ENCODE measurements around the gene TTL.
"Not testable (repeated sequence)": the region's sequence is repeated elsewhere in the genome, so short reads cannot be mapped to it uniquely, and the experiment has no call there.

The TTL gene

DNA sequence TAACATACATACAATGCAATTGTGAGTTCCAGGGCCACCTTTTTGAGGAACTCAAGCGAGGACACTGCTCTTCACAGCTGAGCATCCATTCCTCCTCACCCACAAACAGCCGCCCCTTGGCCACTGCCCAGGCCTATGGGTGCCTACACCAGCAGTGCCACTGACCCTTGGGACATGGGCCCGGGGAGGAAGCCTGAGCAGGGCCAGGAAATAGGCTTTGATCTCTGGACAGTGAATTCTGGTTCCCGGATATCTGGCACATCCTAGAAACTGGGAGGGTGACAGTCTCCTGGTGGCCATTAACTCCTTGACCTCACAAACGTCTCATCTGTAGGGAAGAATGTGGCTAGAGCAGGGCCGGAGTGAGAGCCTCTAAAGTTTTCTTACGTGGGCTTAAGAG is 5.5 kb upstream of the TTL start:
- no peak for DNase-seq

DNA sequence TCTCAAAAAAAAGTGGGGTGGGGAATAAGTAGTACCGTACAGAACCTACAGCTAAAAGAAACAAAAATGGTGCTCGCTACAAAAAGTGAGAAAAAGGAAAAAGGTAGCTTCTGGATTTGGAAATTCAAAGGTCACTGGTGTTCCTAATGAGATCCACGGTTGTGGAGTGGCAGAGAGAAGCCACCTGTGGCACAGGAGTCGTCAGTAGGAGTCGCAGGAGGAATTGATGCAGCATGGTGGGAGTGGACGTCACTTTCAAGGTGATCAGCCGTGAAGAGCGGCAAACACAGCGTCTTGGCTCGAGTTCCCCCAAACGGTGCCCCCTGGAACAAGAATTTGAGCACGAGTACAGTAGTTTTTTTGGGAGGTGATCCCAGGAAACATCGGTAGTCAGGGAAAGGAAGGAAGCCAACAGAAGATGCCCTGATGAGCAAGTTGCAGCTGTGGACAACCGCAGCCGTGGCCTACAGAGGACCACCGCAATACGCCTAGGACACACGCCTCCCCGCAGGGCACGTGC is 1.4 kb upstream of the TTL start:
- no peak for DNase-seq

- DNase-seq = peak; percentile 85
These were observed 867 bp upstream of the TTL start for GRCh38 chr2:112481050-112481527.

- DNase-seq = peak; percentile 61
These were observed 519 bp downstream of the TTL start for GRCh38 chr2:112482309-112483041.

DNA sequence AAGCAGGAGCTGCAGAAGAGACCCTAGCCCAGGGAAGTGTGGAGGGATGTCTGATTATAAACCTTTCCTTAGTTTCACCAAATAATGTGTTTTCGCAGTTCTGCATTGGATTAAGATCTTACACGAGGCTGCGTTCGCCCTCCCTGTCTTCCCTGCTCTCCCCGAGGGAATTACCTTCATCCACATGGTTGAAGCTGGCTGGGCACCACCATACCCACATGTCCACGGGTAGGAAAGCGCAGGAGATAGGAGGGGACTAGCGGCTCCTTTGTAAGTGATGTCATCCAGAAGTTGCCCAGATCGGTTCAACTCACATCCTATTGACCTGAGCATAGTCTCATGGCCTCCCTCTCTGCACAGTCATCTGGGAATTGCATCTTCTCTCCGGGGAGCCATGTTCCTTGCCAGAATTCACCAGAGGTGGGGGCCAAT is 1.1 kb downstream of the TTL start:
- no peak for DNase-seq

- no peak for DNase-seq
These were observed 1.9 kb downstream of the TTL start for GRCh38 chr2:112483831-112484230.

DNA sequence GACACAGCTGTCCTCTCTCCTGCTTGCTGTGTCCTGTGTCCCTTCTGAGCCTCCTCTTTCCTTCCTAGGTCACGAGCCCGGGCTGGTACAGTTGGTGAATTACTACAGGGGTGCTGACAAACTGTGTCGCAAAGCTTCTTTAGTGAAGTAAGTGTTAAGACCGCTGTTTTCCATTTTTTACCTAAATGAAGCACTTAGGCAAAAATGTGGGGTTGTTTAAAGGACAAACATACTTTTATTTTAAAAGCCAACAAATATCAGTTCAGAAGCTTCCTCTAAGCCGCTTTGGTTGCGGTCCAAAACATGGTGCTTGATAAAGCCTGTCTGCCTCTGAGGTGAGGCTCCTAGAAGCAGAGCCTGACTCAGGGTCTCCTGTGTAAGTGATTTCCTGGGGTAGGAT is 3.9 kb downstream of the TTL start:
- DNase-seq = no peak

DNA sequence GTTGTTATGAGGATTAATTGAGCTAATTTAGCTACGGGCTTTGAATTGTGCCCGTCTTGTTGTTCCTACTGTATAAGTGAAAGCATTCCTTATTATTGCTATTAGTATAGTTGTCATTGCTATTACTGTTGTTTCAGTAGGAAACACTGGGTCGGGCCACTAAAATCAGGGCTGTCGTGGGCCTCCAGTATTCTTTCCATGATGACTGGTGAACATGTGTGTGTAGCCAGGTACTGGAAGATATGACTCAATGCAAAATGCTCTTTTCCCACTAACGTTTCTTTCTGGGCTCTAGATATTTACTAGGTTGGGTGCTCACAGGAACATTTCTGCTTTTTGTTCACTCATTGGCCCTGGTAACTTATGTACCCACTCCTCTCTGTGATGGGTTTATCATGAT is 4.9 kb downstream of the TTL start:
- DNase-seq = no peak

- DNase-seq = no peak
These were observed 5.5 kb downstream of the TTL start for GRCh38 chr2:112487444-112487961.

GRCh38 chr2:112488201-112488600 is 6.2 kb downstream of the TTL start:
- DNase-seq = no peak

DNA sequence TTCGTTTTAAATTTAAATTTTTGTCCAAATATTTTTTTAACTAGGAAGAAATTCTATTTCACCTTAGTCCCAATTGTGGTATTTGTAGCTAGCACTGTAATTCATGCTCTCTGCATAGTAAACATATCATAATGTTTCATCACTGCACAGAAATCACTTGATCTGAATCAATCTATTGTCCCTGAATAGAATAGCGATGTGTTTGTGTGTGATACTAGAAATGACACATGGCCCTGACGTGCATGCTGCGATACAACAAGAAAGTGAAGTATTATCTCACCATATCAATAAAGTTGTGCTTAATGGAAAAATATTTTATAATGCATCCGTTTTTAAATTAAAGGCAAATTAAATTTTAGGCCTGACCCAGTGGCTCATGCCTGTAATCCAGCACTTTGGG is 10.0 kb downstream of the TTL start:
- DNase-seq = no peak

GRCh38 chr2:112493048-112493447 is 11.1 kb downstream of the TTL start:
- DNase-seq = no peak

DNA sequence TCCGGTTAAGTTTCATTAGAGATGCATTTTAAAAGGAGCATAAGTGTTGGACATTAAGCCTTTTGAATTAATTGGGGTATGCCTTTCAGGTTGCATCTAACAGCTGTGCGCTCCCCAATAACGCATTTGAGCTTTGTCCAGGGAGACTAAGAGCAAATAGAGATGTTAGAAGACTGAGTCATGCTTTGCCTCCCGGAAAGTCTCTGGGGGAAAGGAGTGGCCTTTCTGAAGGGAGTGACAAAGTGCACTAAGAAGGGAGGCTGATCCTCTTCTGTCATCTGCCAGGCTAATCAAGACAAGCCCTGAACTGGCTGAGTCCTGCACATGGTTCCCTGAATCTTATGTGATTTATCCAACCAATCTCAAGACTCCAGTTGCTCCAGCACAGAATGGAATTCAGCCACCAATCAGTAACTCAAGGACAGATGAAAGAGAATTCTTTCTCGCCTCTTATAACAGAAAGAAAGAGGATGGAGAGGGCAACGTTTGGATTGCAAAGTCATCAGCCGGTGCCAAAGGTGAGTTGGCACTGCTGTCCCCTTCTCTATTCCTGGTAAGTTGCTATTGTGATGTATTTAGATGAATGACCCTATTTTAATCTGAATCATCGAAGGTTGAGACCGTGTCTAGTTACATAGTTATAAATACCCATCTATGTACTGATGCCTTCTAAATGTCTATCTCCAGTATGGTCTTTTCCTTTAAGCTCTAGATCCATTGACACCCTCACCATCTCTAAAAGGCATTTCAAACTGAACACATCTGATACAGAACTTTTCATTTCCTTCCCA is 12.1 kb downstream of the TTL start:
- no peak for DNase-seq

- DNase-seq = no peak
These were observed 12.9 kb downstream of the TTL start for GRCh38 chr2:112494828-112495227.

DNA sequence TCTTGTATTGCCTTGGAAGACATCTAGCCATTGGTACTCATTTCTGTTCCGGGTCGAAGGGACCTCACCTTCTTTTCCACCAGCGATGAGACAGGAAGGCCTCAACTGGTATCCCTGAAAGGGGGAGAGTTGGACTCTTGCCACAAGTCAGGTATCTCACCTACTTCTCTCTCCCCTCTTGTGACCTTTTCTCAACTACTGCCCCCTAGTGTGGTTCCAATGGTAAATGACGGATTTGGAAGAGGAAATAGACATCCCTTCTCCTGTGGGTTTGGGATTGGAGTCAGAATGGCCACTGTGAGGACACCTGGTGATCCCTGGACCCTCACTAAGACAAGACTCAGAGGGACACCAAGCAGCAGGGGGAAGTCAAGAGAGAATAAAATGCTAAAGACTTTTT is 13.9 kb downstream of the TTL start:
- DNase-seq = not testable (repeated sequence)

- peak; percentile 36 for DNase-seq
These were observed 19.0 kb downstream of the TTL start for GRCh38 chr2:112500850-112501484.

GRCh38 chr2:112509239-112509998 is 27.5 kb downstream of the TTL start:
- not testable (repeated sequence) for DNase-seq

DNA sequence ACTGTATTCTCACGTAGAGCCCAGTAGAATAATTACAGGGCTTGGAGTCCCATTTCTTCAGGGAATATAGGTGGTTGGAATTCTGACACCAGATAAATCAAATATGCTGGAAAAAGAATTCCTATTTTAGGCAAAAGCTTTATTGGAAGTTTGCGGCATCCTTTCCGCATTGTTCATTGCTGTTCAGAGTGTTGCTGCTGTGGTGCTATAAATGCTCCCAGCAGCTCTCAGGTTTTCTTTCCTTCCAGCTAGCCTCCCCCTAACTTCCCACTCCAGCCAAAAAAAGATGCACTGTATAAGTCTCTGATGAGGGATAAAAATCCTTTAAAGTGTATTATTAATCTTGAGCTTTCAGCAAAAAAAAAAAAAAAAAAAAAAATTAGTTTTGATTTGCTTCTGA is 34.8 kb downstream of the TTL start:
- DNase-seq = no peak

DNA sequence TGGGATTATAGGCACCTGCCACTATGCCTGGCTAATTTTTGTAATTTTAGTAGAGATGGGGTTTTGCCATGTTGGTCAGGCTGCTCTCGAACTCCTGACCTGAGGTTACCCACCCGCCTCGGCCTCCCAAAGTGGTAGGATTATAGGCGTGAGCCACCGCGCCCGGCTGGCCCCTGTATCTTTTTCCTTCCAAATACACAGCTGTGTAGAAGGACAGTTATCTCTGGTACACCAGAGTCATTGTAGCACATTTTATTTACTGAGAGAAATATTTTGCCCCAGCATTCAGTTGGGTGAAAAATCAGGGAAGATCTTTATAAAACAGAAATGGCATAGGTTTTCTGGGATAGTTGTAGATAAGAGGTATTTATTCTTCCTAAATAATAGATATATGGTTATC is 36.9 kb downstream of the TTL start:
- DNase-seq = no peak

GRCh38 chr2:112519506-112519905 is 37.5 kb downstream of the TTL start:
- DNase-seq = no peak

GRCh38 chr2:112520234-112520783 is 38.4 kb downstream of the TTL start:
- DNase-seq = no peak

- DNase-seq = no peak
These were observed 41.4 kb downstream of the TTL start for GRCh38 chr2:112523291-112523777.

Measured in activated T-cell treated with anti-CD3 and anti-CD28 coated beads, Interleukin-2, amount 50 U/mL, for 1 hour (primary cell).